WTC11 (cell line): ENCODE measurements around the gene ATG13. TPM values are rescaled to one million over a fixed set of nuclear protein-coding genes. Genes with fewer than 3 reads are reported as not detected.

ENCODE experiments used
- ATAC-seq: fragments of 200-7000 bp; cut with Tn5 transposase; 2 replicates; pipeline ENCODE4 v1.10.0; 2021; ENCODE audit warnings: mild to moderate bottlenecking, moderate library complexity
- CTCF ChIA-PET: fragments of 300-600 bp; sonication (Branson Sonifier 250); formaldehyde crosslinking; loops from one replicate; lab custom pipeline; 2021; ENCODE audit warnings: antibody characterized with exemption; lab: Charles Lee
- POLR2A ChIA-PET: fragments of 350-600 bp; sonication (Branson Sonifier 250); formaldehyde crosslinking; loops from one replicate; lab custom pipeline; 2021; ENCODE audit warnings: antibody characterized with exemption; lab: Charles Lee
- DNase-seq: peaks from one replicate; pipeline ENCODE4 v3.0.0; 2021; ENCODE audit warnings: low spot score
- H3K27ac Mint-ChIP-seq: 2 replicates; pipeline ENCODE4 v1.8.0; 2021; ENCODE audit warnings: mixed read lengths
- H3K27me3 Mint-ChIP-seq: 2 replicates; pipeline ENCODE4 v1.8.0; 2021; ENCODE audit warnings: low read depth, mild to moderate bottlenecking, moderate library complexity, mixed read lengths
- H3K36me3 Mint-ChIP-seq: 2 replicates; pipeline ENCODE4 v1.8.0; 2021; ENCODE audit warnings: mixed read lengths
- H3K4me1 Mint-ChIP-seq: 2 replicates; pipeline ENCODE4 v1.8.0; 2022; ENCODE audit warnings: mixed read lengths
- H3K4me3 Mint-ChIP-seq: 2 replicates; pipeline ENCODE4 v1.8.0; 2021; ENCODE audit warnings: mild to moderate bottlenecking, moderate library complexity, mixed read lengths
- H3K9me3 Mint-ChIP-seq: 2 replicates; pipeline ENCODE4 v1.8.0; 2021; ENCODE audit warnings: mixed read lengths
- ATF6 ChIP-seq: sonication (generic); formaldehyde crosslinking; IDR thresholded peaks from 2 replicates; pipeline ENCODE4 v1.8.1; 2023; ENCODE audit warnings: mild to moderate bottlenecking, missing genetic modification reagents
- CTCF ChIP-seq: fragments of 200-600 bp; IDR thresholded peaks from 2 replicates; pipeline ENCODE4 v1.8.0; 2022; ENCODE audit warnings: antibody characterized with exemption
- EMX1 ChIP-seq: fragments of 250-450 bp; sonication (Bioruptor Pico); IDR thresholded peaks from 2 replicates; pipeline ENCODE4 v1.8.0; 2021; ENCODE audit warnings: mild to moderate bottlenecking
- ERG ChIP-seq: fragments of 250-450 bp; sonication (Bioruptor Pico); IDR thresholded peaks from 2 replicates; pipeline ENCODE4 v1.8.0; 2021; ENCODE audit warnings: mild to moderate bottlenecking
- ESRRA ChIP-seq: sonication (generic); formaldehyde crosslinking; IDR thresholded peaks from 2 replicates; pipeline ENCODE4 v1.8.1; 2022; ENCODE audit warnings: mild to moderate bottlenecking, missing genetic modification reagents, borderline replicate concordance
- ETV6 ChIP-seq: sonication (generic); formaldehyde crosslinking; IDR thresholded peaks from 2 replicates; pipeline ENCODE4 v1.8.1; 2022; ENCODE audit warnings: mild to moderate bottlenecking, missing genetic modification reagents
- FOXJ3 ChIP-seq: sonication (generic); formaldehyde crosslinking; IDR thresholded peaks from 2 replicates; pipeline ENCODE4 v1.9.0; 2021; ENCODE audit warnings: missing genetic modification reagents, mild to moderate bottlenecking, borderline replicate concordance
- GRHL2 ChIP-seq: fragments of 250-450 bp; sonication (Bioruptor Pico); IDR thresholded peaks from 2 replicates; pipeline ENCODE4 v1.8.0; 2022; ENCODE audit warnings: mild to moderate bottlenecking, moderate library complexity; ENCODE audit not compliant: insufficient replicate concordance, severe bottlenecking
- HMGXB4 ChIP-seq: sonication (generic); formaldehyde crosslinking; IDR thresholded peaks from 2 replicates; pipeline ENCODE4 v1.8.1; 2023; ENCODE audit warnings: mild to moderate bottlenecking, moderate library complexity, missing genetic modification reagents
- MYBL2 ChIP-seq: sonication (generic); formaldehyde crosslinking; IDR thresholded peaks from 2 replicates; pipeline ENCODE4 v1.8.1; 2023; ENCODE audit warnings: mild to moderate bottlenecking, moderate library complexity, missing genetic modification reagents
- NFATC4 ChIP-seq: fragments of 250-450 bp; sonication (Bioruptor Pico); IDR thresholded peaks from 2 replicates; pipeline ENCODE4 v1.9.0; 2021; ENCODE audit warnings: mild to moderate bottlenecking
- SMAD3 ChIP-seq: sonication (generic); formaldehyde crosslinking; IDR thresholded peaks from 2 replicates; pipeline ENCODE4 v1.8.0; 2022; ENCODE audit warnings: missing genetic modification reagents, mild to moderate bottlenecking, borderline replicate concordance
- SP1 ChIP-seq: sonication (generic); formaldehyde crosslinking; conservative IDR thresholded peaks from 2 replicates; pipeline ENCODE4 v1.8.1; 2022; ENCODE audit warnings: missing genetic modification reagents
- USF1 ChIP-seq: sonication (generic); formaldehyde crosslinking; IDR thresholded peaks from 2 replicates; pipeline ENCODE4 v1.8.0; 2022; ENCODE audit warnings: mild to moderate bottlenecking, missing genetic modification reagents
- ZBTB43 ChIP-seq: sonication (generic); formaldehyde crosslinking; IDR thresholded peaks from 2 replicates; pipeline ENCODE4 v1.8.1; 2023; ENCODE audit warnings: mild to moderate bottlenecking, missing genetic modification reagents
- ZNF281 ChIP-seq: sonication (generic); formaldehyde crosslinking; IDR thresholded peaks from 2 replicates; pipeline ENCODE4 v1.8.0; 2023; ENCODE audit warnings: mild to moderate bottlenecking, missing genetic modification reagents
- ZNF416 ChIP-seq: fragments of 250-450 bp; sonication (Bioruptor Pico); IDR thresholded peaks from 2 replicates; pipeline ENCODE4 v1.9.0; 2021; ENCODE audit warnings: mild to moderate bottlenecking, inconsistent platforms
- ZNF532 ChIP-seq: fragments of 250-450 bp; sonication (Bioruptor Pico); IDR thresholded peaks from 2 replicates; pipeline ENCODE4 v1.9.0; 2021; ENCODE audit warnings: mild to moderate bottlenecking, borderline replicate concordance
- ZNF671 ChIP-seq: fragments of 250-450 bp; sonication (Bioruptor Pico); IDR thresholded peaks from 2 replicates; pipeline ENCODE4 v1.8.0; 2021; ENCODE audit warnings: mild to moderate bottlenecking
- ZSCAN18 ChIP-seq: fragments of 250-450 bp; sonication (Bioruptor Pico); IDR thresholded peaks from 2 replicates; pipeline ENCODE4 v2.1.2; 2022; ENCODE audit warnings: mild to moderate bottlenecking, moderate library complexity
- total RNA-seq: library from RNA; stranded (reverse); gene quantifications from 3 replicates; pipeline ENCODE4 v1.2.3, GENCODE V29; 2021

ATG13 gene
- total RNA-seq, 1 experiment from 2014 or later = 85.4 TPM

GRCh38 chr11:46678741-46679130, 61.4 kb downstream of the ATG13 start:
- ATAC-seq (no peak), DNase-seq (no peak)
- ChIA-PET CTCF (interaction anchor here (0.8 to 1.5 kb wide), 3 partner anchors 9 to 474 kb away, joined by 3 to 5 read pairs (median 4); no protein-coding TSS in a partner anchor), POLR2A (no interaction called here)
- no peak overlapping the region for H3K4me3 Mint-ChIP-seq
- no peak for TF ChIP-seq ZBTB43
- TF ChIP-seq GRHL2 = no peak
- no peak for TF ChIP-seq ZNF532 (CRISPR knock-in tag)
- TF ChIP-seq ESRRA (CRISPR knock-in tag) = no peak
- TF ChIP-seq MYBL2 (CRISPR knock-in tag) = no peak
- TF ChIP-seq USF1 = no peak
- TF ChIP-seq ZNF416 (CRISPR knock-in tag) = no peak
- TF ChIP-seq ERG (CRISPR knock-in tag) = no peak
- no peak for TF ChIP-seq HMGXB4 (CRISPR knock-in tag)
- no peak for TF ChIP-seq NFATC4 (CRISPR knock-in tag)
- TF ChIP-seq CTCF = no peak
- no peak for TF ChIP-seq SMAD3 (CRISPR knock-in tag)
- TF ChIP-seq FOXJ3 (CRISPR knock-in tag) = no peak
- no peak for TF ChIP-seq SP1 (CRISPR knock-in tag)
- TF ChIP-seq ATF6 = no peak
- TF ChIP-seq ZNF281 (CRISPR knock-in tag) = no peak
- TF ChIP-seq ETV6 (CRISPR knock-in tag) = no peak
- no peak for TF ChIP-seq EMX1 (CRISPR knock-in tag)
- no peak for TF ChIP-seq ZSCAN18 (CRISPR knock-in tag)
- no peak for TF ChIP-seq ZNF671 (CRISPR knock-in tag)
- TF ChIP-seq, all 79 proteins: peak for 0
- Mint-ChIP-seq H3K4me1 (peaks cover 25% of the 10 kb centered on the region), H3K36me3 (0 out of 2 replicates have a peak, but pooled peaks cover 4% of the 10 kb centered on the region), H3K9me3 (no peaks in the 10 kb centered on the region), H3K27me3 (no peaks in the 10 kb centered on the region), H3K27ac (no peak overlapping the region)
